ENCODE data around the gene TMEM179B. TPM values are rescaled to one million over a fixed set of nuclear protein-coding genes. Genes with fewer than 3 reads are reported as not detected.

The TMEM179B gene
- total RNA-seq, 4 donors from 2014 or later = 37.7 to 74.0 (median 49.6) TPM

DNA sequence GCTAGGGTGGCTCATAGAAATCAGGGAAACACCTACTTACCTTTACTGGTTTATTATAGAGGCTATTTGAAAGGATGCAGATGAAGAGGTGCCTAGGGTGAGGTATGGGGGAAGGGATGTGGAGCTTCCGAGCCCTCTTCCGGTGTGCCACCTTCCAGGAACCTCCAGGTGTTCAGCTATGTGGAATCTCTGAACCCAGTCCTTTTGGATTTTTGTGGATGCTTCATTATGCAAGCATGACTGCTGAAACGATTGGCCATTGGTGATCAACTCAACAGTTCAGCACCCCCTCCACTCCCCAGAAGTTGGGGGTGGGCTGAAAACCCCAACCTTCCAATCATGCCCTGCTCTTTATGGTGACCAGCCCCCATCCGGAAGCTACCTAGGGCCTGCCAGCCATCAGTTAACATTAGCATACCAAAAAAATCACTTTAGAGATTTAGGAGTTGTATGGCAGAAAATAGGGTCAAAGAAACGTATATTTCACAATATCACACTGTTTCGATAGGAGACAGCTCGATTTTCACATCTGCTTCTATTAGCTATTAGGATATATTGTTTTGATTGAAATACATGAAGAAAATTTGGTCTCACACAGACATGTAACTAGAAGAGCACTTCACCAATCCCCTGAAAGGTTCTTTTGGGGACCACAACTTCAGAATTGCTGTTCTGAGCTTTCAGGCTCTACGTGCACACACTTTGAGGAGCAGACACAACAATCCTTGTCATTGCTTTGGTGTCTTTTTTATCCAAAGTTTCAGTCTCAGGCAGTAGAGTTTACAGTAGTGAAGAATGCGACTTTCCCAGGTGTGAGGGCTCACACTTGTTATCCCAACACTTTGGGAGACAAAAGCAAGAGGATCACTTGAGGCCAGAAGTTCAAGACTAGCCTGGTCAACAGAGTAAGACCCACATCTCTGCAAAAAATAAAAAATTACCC, 29.1 kb upstream of the TMEM179B start:
- TF ChIP-seq, protein P1, sequence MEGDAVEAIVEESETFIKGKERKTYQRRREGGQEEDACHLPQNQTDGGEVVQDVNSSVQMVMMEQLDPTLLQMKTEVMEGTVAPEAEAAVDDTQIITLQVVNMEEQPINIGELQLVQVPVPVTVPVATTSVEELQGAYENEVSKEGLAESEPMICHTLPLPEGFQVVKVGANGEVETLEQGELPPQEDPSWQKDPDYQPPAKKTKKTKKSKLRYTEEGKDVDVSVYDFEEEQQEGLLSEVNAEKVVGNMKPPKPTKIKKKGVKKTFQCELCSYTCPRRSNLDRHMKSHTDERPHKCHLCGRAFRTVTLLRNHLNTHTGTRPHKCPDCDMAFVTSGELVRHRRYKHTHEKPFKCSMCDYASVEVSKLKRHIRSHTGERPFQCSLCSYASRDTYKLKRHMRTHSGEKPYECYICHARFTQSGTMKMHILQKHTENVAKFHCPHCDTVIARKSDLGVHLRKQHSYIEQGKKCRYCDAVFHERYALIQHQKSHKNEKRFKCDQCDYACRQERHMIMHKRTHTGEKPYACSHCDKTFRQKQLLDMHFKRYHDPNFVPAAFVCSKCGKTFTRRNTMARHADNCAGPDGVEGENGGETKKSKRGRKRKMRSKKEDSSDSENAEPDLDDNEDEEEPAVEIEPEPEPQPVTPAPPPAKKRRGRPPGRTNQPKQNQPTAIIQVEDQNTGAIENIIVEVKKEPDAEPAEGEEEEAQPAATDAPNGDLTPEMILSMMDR (IDR thresholded peaks at IDR 0.05; ENCODE audit: low read depth) = no peak

DNA sequence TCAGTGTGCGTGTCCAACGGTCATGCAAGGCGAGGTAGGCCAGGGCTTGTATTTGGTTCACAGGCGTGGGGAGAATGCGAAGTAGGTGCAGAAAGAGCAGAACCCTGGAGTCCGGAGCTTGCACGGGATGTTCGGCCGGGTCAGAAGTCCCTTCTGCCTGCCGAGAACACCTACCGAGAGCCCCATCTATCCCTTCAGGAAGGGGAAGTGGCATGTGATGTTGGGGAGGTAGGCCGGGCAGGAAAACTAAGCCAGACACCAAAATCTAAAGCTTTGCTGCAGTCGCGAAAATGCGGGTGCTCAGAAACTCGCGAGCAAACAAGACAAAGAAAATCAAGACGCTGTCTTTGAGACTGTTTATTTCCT, 16.4 kb upstream of the TMEM179B start:
- TF ChIP-seq, protein P1 (IDR thresholded peaks at IDR 0.05; ENCODE audit: low read depth) = no peak

DNA sequence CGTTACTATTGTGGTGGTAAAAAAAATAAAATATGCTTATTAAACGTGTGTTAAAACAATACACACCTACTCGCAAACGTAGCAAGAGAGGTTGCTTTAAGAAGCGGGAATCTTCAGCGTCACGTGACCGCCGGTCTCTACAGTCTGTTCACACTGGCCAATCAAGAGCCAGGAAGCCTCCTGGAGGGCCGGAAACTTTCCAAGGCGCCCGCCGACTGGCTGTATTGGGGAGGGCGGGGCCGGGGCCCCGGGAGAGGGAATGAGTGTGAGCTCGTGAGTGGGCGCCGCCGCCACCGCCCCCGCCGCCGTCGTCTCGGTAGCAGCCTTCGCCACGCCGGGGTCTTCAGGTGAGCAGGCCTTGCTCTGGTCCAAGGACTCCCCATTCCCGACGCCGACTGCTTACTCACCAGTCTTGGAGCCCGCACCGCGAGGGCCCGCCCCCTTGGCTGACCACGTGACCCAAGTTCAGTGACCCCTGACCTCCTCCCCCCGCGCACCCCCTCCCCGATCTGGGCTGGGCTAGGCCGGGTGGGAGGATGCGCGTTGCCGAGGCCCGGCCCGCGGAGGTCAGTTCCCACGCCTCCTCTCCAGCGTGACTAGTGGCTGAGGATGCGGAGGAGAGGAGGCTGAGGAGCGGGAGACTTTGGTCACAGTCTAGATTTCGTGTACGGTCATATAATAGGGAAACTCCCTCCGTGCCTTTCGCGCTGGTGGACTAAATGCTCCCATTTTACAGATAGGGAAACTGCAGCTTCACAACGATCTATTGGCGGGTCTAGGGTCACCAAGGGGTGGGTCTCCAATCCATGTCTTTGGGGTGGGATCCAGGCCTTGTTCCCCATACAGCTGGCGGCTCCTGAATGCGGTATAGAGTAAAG, 15.8 kb upstream of the TMEM179B start, which contains the start of gene TAF6L:
TAF6L (plus strand) TSS at position 253 of the 878 bp plus-strand sequence. CDS start 4,388 bp downstream, outside the sequence.
- TF ChIP-seq, protein P1 (IDR thresholded peaks at IDR 0.05; ENCODE audit: low read depth) = no peak

DNA sequence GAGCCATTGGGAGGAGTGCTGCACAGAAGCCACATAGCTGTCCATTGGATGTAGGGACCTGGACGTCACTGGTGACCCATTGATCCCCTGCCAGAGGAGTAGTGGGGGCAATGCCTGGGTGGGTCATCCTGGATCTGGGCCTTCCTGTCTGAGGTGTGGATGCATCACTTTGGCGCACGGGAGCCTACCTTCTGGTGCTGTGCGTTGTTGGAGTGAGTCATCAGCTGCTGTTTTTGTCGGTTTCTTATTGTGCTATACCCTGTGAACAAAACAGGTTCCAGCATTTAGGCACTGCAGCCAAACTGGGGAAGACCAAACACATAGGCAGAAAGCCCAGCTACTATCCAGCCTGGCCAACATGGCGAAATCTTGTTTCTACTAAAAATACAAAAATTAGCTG, 12.8 kb upstream of the TMEM179B start:
- TF ChIP-seq, protein P1 (IDR thresholded peaks at IDR 0.05; ENCODE audit: low read depth) = no peak

DNA sequence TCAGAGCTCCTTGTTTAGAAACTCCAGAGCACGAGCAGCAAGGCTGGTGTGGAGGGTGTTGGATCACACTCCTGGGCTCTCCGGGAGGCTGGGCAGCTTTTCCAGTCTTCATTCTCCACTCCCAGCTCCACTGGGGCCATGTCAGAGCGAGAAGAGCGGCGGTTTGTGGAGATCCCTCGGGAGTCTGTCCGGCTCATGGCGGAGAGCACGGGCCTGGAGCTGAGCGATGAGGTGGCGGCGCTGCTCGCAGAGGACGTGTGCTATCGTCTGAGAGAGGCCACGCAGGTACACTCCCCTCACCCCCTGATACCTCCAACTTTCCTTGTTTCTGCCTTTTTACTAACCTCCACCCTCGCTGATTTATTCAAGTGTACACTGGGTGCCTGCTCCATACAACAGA, 11.6 kb upstream of the TMEM179B start:
- TF ChIP-seq, protein P1 (IDR thresholded peaks at IDR 0.05; ENCODE audit: low read depth) = no peak

DNA sequence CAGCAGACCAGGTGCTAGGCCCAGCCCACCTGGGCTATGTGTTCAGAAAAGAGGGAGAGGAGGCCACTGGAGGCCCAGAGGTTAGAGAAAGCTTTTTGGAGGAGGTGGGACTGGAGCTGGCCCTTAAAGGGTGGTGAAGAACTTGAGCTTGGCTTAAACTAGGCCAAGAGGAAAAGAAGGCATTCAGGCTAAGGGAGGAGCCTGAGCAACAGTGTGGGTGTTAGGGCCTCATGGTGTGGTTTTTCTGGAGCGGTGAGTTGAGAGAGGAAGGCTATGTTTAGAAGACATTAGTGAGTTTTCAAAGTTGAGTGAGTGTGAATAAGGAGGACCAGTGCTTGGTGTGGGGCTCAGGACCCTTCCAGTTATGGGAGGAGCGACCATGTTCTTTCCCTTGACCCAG, 9.8 kb upstream of the TMEM179B start:
- TF ChIP-seq, protein P1 (IDR thresholded peaks at IDR 0.05; ENCODE audit: low read depth) = no peak

DNA sequence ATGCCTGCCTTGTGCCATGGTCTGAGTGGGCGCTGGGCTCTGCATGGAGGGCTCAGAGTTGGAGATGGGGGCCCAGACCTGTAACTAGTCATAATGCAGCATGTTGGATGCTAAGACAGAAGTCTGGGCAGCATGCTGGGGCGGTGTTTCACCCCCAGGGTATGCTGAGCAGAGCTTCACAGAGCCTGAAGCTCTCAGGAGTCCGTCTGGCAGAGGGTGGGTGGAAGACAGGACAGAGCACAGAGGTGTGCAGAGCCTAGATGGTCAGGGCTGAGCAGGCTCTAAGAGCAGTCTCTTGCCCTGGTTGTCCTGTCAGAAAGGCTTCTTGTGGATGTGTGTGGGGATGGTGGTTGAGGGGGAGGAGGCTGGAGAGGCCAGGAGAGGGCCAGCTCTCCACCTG, 8.8 kb upstream of the TMEM179B start:
- TF ChIP-seq, protein P1 (IDR thresholded peaks at IDR 0.05; ENCODE audit: low read depth) = no peak

Data from subcutaneous adipose tissue (tissue), 4 donors.